Immature natural killer cell (primary cell): ENCODE measurements around the gene ZNRF2. TPM values are rescaled to one million over a fixed set of nuclear protein-coding genes. Genes with fewer than 3 reads are reported as not detected.

Source experiments
- DNase-seq, 3 donors: peaks; one replicate each; pipeline ENCODE4 v3.0.0; 2022; ENCODE audit warnings: mixed read lengths in 1 of 3
- H3K27ac Mint-ChIP-seq, 6 donors: one replicate each; pipeline ENCODE4 v1.8.0; 2020; ENCODE audit warnings: mixed read lengths in 6 of 6, mild to moderate bottlenecking in 5 of 6, inconsistent platforms in 4 of 6, moderate library complexity in 3 of 6
- H3K27me3 Mint-ChIP-seq, 3 donors: one replicate each; pipeline ENCODE4 v1.8.0; 2020 to 2021; ENCODE audit warnings: low read depth in 3 of 3, mild to moderate bottlenecking in 3 of 3, mixed read lengths in 3 of 3, moderate library complexity in 3 of 3, inconsistent platforms in 1 of 3
- H3K36me3 Mint-ChIP-seq, 3 donors: one replicate each; pipeline ENCODE4 v1.8.0; 2020; ENCODE audit warnings: mixed read lengths in 3 of 3, inconsistent platforms in 2 of 3, mild to moderate bottlenecking in 2 of 3
- H3K4me1 Mint-ChIP-seq, 2 donors: one replicate each; pipeline ENCODE4 v1.8.0; 2020; ENCODE audit warnings: inconsistent platforms in 2 of 2, mild to moderate bottlenecking in 2 of 2, mixed read lengths in 2 of 2, moderate library complexity in 1 of 2
- H3K4me3 Mint-ChIP-seq, 5 donors: one replicate each; pipeline ENCODE4 v1.8.0; 2020; ENCODE audit warnings: mild to moderate bottlenecking in 5 of 5, mixed read lengths in 5 of 5, inconsistent platforms in 3 of 5, moderate library complexity in 3 of 5
- H3K9me3 Mint-ChIP-seq, 6 donors: one replicate each; pipeline ENCODE4 v1.8.0; 2020; ENCODE audit warnings: mild to moderate bottlenecking in 6 of 6, mixed read lengths in 6 of 6, inconsistent platforms in 4 of 6, moderate library complexity in 3 of 6
- polyA plus RNA-seq, 3 donors: library from polyadenylated mRNA; unstranded; fragments of 300-500 nt; fragmentation: Illumina TruSeq; gene quantifications; one replicate each; pipeline ENCODE4 v1.2.3, GENCODE V29; 2021

Gene ZNRF2
- polyA plus RNA-seq, 3 donors from 2014 or later = 1.9 to 3.7 (median 3.1) TPM

- Mint-ChIP-seq H3K27ac (peak overlapping the region in 5 of 6 donors; percentile 17 to 63 (median 39)), H3K4me1 (peaks cover 55 to 90% of the 10 kb centered on the region in 2 donors), H3K4me3 (peak overlapping the region in 1 of 5 donors; percentile 14), H3K36me3 (no peaks in the 10 kb centered on the region), H3K27me3 (no peaks in the 10 kb centered on the region), H3K9me3 (no peaks in the 10 kb centered on the region)
- no peak for DNase-seq
Observed at GRCh38 chr7:30304177-30304884, 19.9 kb downstream of the ZNRF2 start.

GRCh38 chr7:30306976-30307375 is 22.6 kb downstream of the ZNRF2 start:
- peak overlapping the region in 4 of 6 donors; percentile 4 to 43 (median 15) for H3K27ac Mint-ChIP-seq
- no peaks in the 10 kb centered on the region for H3K27me3 Mint-ChIP-seq
- H3K36me3 Mint-ChIP-seq = no peaks in the 10 kb centered on the region
- peak overlapping the region in 4 of 5 donors; percentile 24 to 52 (median 41) for H3K4me3 Mint-ChIP-seq
- H3K4me1 Mint-ChIP-seq = peaks cover 68 to 95% of the 10 kb centered on the region in 2 donors
- H3K9me3 Mint-ChIP-seq = no peaks in the 10 kb centered on the region
- DNase-seq = peak; percentile 9 to 22 (median 10)

- Mint-ChIP-seq H3K4me3 (peak overlapping the region in 1 of 5 donors; percentile 11), H3K4me1 (peaks cover 71 to 94% of the 10 kb centered on the region in 2 donors), H3K36me3 (no peaks in the 10 kb centered on the region), H3K9me3 (no peaks in the 10 kb centered on the region), H3K27ac (no peak overlapping the region), H3K27me3 (no peaks in the 10 kb centered on the region)
- DNase-seq = no peak
Observed at GRCh38 chr7:30308389-30308788, 24.0 kb downstream of the ZNRF2 start.

- H3K27me3 Mint-ChIP-seq = no peaks in the 10 kb centered on the region
- H3K36me3 Mint-ChIP-seq = no peaks in the 10 kb centered on the region
- H3K9me3 Mint-ChIP-seq = no peaks in the 10 kb centered on the region
- DNase-seq = no peak
- peaks cover 70 to 94% of the 10 kb centered on the region in 2 donors for H3K4me1 Mint-ChIP-seq
- no peak overlapping the region for H3K27ac Mint-ChIP-seq
- H3K4me3 Mint-ChIP-seq = no peak overlapping the region
Observed at GRCh38 chr7:30309302-30309701, 24.9 kb downstream of the ZNRF2 start.

GRCh38 chr7:30309842-30310435 is 25.5 kb downstream of the ZNRF2 start:
- Mint-ChIP-seq H3K36me3 (no peaks in the 10 kb centered on the region), H3K9me3 (no peaks in the 10 kb centered on the region), H3K27me3 (no peaks in the 10 kb centered on the region), H3K4me1 (peaks cover 67 to 93% of the 10 kb centered on the region in 2 donors), H3K27ac (no peak overlapping the region), H3K4me3 (no peak overlapping the region)
- DNase-seq = no peak

GRCh38 chr7:30310674-30311362 is 26.4 kb downstream of the ZNRF2 start:
- Mint-ChIP-seq H3K4me3 (no peak overlapping the region), H3K27ac (peak overlapping the region in 1 of 6 donors; percentile 48), H3K36me3 (no peaks in the 10 kb centered on the region), H3K9me3 (no peaks in the 10 kb centered on the region), H3K4me1 (peaks cover 63 to 92% of the 10 kb centered on the region in 2 donors), H3K27me3 (no peaks in the 10 kb centered on the region)
- DNase-seq = no peak

- Mint-ChIP-seq H3K36me3 (no peaks in the 10 kb centered on the region), H3K27ac (peak overlapping the region in 2 of 6 donors; percentile 59 to 63), H3K9me3 (no peaks in the 10 kb centered on the region), H3K27me3 (no peaks in the 10 kb centered on the region), H3K4me1 (peaks cover 57 to 86% of the 10 kb centered on the region in 2 donors), H3K4me3 (no peak overlapping the region)
- no peak for DNase-seq
Observed at GRCh38 chr7:30312178-30312577, 27.8 kb downstream of the ZNRF2 start.

GRCh38 chr7:30313348-30313747 is 29.0 kb downstream of the ZNRF2 start:
- no peaks in the 10 kb centered on the region for H3K27me3 Mint-ChIP-seq
- no peak overlapping the region for H3K4me3 Mint-ChIP-seq
- H3K9me3 Mint-ChIP-seq = no peaks in the 10 kb centered on the region
- no peaks in the 10 kb centered on the region for H3K36me3 Mint-ChIP-seq
- DNase-seq = no peak
- peaks cover 53 to 86% of the 10 kb centered on the region in 2 donors for H3K4me1 Mint-ChIP-seq
- H3K27ac Mint-ChIP-seq = no peak overlapping the region

GRCh38 chr7:30313793-30314192 is 29.4 kb downstream of the ZNRF2 start:
- Mint-ChIP-seq H3K27ac (no peak overlapping the region), H3K4me1 (peaks cover 55 to 86% of the 10 kb centered on the region in 2 donors)

GRCh38 chr7:30315589-30315988 is 31.2 kb downstream of the ZNRF2 start:
- Mint-ChIP-seq H3K27ac (peak overlapping the region in 2 of 6 donors; percentile 25 to 36), H3K9me3 (no peaks in the 10 kb centered on the region)

More at GRCh38 chr7:30313793-30314192, 29.4 kb downstream of the ZNRF2 start:
- no peak for DNase-seq
- Mint-ChIP-seq H3K36me3 (no peaks in the 10 kb centered on the region), H3K27me3 (no peaks in the 10 kb centered on the region), H3K9me3 (no peaks in the 10 kb centered on the region), H3K4me3 (no peak overlapping the region)

GRCh38 chr7:30320392-30320791 is 36.0 kb downstream of the ZNRF2 start:
- DNase-seq = no peak
- H3K36me3 Mint-ChIP-seq = peaks cover 0 to 5% (median 4%) of the 10 kb centered on the region in 3 donors
- H3K4me1 Mint-ChIP-seq = peaks cover 60 to 79% of the 10 kb centered on the region in 2 donors
- peak overlapping the region; percentile 75 to 99 (median 96) for H3K27ac Mint-ChIP-seq
- peak overlapping the region in 3 of 5 donors; percentile 10 to 94 (median 28) for H3K4me3 Mint-ChIP-seq
- no peaks in the 10 kb centered on the region for H3K9me3 Mint-ChIP-seq
- no peaks in the 10 kb centered on the region for H3K27me3 Mint-ChIP-seq

More at GRCh38 chr7:30315589-30315988, 31.2 kb downstream of the ZNRF2 start:
- H3K4me1 Mint-ChIP-seq = peaks cover 54 to 85% of the 10 kb centered on the region in 2 donors
- H3K4me3 Mint-ChIP-seq = no peak overlapping the region
- no peaks in the 10 kb centered on the region for H3K27me3 Mint-ChIP-seq
- H3K36me3 Mint-ChIP-seq = no peaks in the 10 kb centered on the region
- DNase-seq = no peak

- H3K36me3 Mint-ChIP-seq = peaks cover 0 to 6% (median 5%) of the 10 kb centered on the region in 3 donors
Observed at GRCh38 chr7:30321089-30321881, 36.9 kb downstream of the ZNRF2 start.

GRCh38 chr7:30321882-30322192 is 37.4 kb downstream of the ZNRF2 start:
- no peaks in the 10 kb centered on the region for H3K9me3 Mint-ChIP-seq
- DNase-seq = peak; percentile 25 to 47 (median 37)
- H3K36me3 Mint-ChIP-seq = peaks cover 0 to 9% (median 8%) of the 10 kb centered on the region in 3 donors
- no peaks in the 10 kb centered on the region for H3K27me3 Mint-ChIP-seq
- peak overlapping the region; percentile 78 to 94 (median 85) for H3K4me3 Mint-ChIP-seq
- H3K4me1 Mint-ChIP-seq = peaks cover 59 to 74% of the 10 kb centered on the region in 2 donors
- peak overlapping the region; percentile 93 to 100 (median 98) for H3K27ac Mint-ChIP-seq

More at GRCh38 chr7:30321089-30321881, 36.9 kb downstream of the ZNRF2 start:
- Mint-ChIP-seq H3K9me3 (no peaks in the 10 kb centered on the region), H3K27ac (peak overlapping the region; percentile 93 to 100 (median 98)), H3K27me3 (no peaks in the 10 kb centered on the region), H3K4me1 (peaks cover 60 to 76% of the 10 kb centered on the region in 2 donors), H3K4me3 (peak overlapping the region; percentile 78 to 94 (median 85))
- no peak for DNase-seq
